Coronary artery (tissue), 2 donors: ENCODE results near the gene AFF3.
A peak's percentile ranks its signal among the peaks of the same experiment; 100 is the strongest.

Source experiments
- DNase-seq: peaks from one replicate; pipeline ENCODE4 v3.0.0-alpha.2; 2017; ENCODE audit warnings: low spot score
- H3K27ac ChIP-seq, 2 donors: fragments of 200-600 bp; sonication (generic); one replicate each; pipeline ENCODE4 v1.5.1; 2016 to 2019
- H3K4me3 ChIP-seq: fragments of 200-600 bp; sonication (generic); 2 replicates; pipeline ENCODE4 v1.5.1; 2016; ENCODE audit warnings: mild to moderate bottlenecking, moderate library complexity
- CTCF ChIP-seq: fragments of 200-600 bp; sonication (generic); IDR thresholded peaks from one replicate; pipeline ENCODE4 v1.5.1; 2019; ENCODE audit warnings: antibody characterized with exemption

The AFF3 gene

DNA sequence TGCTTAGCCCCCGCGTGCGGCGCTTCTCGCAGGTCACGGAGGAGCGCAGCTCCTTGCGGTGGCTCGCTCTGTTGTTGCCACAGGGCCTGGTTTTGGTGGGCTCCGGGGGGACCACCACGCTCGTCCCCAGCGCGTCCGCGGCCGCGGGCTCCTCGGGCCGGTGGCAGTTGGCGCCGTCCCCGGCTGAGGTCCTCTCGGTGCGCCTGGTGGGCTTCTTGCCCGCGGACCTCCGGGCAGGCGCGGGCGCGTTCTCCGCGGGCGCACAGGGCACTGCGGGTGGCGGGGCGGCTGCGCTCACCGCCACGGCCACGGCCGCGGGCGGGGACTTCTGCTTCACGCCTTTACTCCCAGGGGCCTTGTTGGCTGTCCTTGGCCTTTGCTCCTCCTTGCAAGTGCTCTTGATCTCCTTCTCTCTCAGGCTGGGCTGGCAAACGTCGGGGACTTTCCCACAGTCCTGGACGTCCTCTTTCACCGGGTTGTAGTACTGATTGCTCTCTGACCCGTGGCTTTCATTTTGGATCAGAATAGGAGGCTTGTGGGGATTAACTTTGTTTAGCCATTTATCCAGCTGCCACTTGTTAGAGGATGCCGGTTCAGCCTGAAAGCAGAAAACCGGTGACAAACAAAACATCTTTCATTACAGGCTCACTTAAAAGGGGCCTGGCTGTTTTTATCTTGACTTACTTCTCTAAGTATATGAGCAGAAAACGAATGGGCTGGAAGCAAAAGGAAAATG, 548.5 kb downstream of the AFF3 start:
- no peak for DNase-seq
- H3K27ac ChIP-seq = no peak overlapping the region
- no peak for TF ChIP-seq CTCF
- no peak overlapping the region for H3K4me3 ChIP-seq

DNA sequence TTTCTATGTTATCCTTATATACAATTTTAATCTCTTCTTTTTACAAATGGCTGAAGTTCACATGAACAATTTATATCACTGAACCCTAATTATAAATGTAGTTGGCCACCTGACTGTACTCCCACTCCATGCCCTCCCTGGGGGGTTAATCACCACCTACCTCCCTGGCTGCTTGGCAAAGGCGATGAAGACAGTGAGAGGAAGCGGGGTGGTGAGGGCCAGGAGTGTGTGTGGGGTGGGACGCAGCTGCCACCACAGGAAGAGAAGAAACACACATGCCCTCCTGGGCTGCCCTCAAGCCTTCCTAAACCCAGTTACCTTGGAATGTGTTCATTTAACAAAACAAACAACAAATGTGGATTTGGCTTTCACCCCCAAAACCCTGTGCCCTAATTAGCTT, 565.6 kb downstream of the AFF3 start:
- Histone ChIP-seq H3K4me3 (no peak overlapping the region), H3K27ac (no peak overlapping the region)
- no peak for TF ChIP-seq CTCF
- DNase-seq = no peak

DNA sequence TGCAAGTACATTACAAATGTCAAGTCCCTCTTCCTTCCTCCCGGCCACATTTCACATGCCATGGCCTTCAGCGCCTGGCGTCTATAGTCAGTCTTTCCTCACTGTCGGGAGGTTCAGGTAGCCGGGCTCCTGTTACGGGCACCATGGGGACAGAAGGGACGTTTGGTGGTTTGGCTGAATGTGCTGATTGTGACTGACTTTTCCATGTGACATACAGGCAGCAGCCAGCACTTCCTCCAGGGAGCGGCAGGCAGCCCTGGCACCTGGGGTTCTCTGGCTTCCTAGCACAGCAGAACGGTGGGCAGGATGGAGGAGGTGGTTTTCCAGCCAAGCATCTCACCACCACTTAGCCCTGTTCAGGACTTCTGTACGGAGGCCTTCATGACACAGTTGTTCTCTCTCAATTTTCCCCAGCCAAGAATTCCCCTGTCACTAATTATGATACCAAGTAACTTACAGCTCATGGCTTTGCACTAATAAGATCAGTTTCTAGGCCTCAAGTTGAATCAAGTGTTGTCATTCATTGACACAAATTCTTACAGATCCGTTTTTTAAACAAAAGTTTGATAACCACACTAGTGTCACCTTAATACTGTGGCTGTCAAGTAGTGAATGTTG, 568.6 kb downstream of the AFF3 start:
- no peak for TF ChIP-seq CTCF
- Histone ChIP-seq H3K27ac (no peak overlapping the region), H3K4me3 (no peak overlapping the region)
- DNase-seq = no peak

GRCh38 chr2:99572373-99573164, 569.8 kb downstream of the AFF3 start:
- Histone ChIP-seq H3K4me3 (peak overlapping the region; percentile 14), H3K27ac (no peak overlapping the region)
- no peak for TF ChIP-seq CTCF
- no peak for DNase-seq

DNA sequence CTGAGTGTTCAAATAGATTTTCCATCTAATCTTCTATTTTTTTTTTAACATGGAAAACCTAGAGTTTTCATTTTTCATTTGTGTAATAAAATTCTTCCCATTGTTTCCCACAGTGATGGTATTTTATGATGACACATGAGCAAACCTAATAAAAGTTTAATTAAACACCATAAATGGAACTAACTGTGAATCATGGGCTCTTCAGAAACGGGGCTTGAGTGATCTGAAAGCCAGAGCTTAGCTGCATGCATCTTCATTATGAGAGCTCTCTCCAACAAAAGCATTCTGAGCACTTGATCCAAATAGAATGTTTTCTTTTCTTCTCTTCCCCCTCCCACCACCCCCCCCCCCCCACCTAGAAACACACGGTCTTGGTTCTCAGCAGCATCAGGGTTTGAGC, 570.4 kb downstream of the AFF3 start:
- no peak overlapping the region for H3K4me3 ChIP-seq
- DNase-seq = no peak
- no peak overlapping the region for H3K27ac ChIP-seq
- TF ChIP-seq CTCF = no peak

- Histone ChIP-seq H3K4me3 (no peak overlapping the region), H3K27ac (no peak overlapping the region)
- no peak for DNase-seq
- TF ChIP-seq CTCF = no peak
Measured at GRCh38 chr2:99571533-99571932, 570.9 kb downstream of the AFF3 start.
